ENCODE data around the gene SPEM3. TPM values are rescaled to one million over a fixed set of nuclear protein-coding genes. Genes with fewer than 3 reads are reported as not detected.

The SPEM3 gene
- total and polyA plus RNA-seq, 2 of the 13 experiments (the other 11 are each of a cell fraction or from before 2014, with no cell fraction given), result not detected

GRCh38 chr17:7403043-7403726 is 25.5 kb upstream of the SPEM3 start (continued):
- TF ChIP-seq SOX13 (IDR thresholded peaks at IDR 0.05) (no peak; the same call in 1 of the 2 replicates), SOX13 (CRISPR knock-in tag; conservative IDR thresholded peaks at IDR 0.05 in 1 of 2, IDR thresholded peaks at IDR 0.05 in 1 of 2) (0 out of 4 replicates have a peak, but pooled peaks of 1 of the 2 experiments have one; percentile 10), SP4 (CRISPR knock-in tag; IDR thresholded peaks at IDR 0.05) (0 out of 2 replicates have a peak, but pooled peaks have one; percentile 35), MLX (CRISPR knock-in tag; IDR thresholded peaks at IDR 0.05) (peak; percentile 24; the same call in 1 of the 2 replicates), ZMYM4 (CRISPR knock-in tag; IDR thresholded peaks at IDR 0.05) (peak; percentile 43; the same call in 1 of the 2 replicates), FOXA1 (IDR thresholded peaks at IDR 0.05) (no peak), FOXA1 (CRISPR knock-in tag; IDR thresholded peaks at IDR 0.05) (peak; percentile 36; the same call in 1 of the 2 replicates), TOE1 (CRISPR knock-in tag; IDR thresholded peaks at IDR 0.05) (no peak), ISL2 (CRISPR knock-in tag; IDR thresholded peaks at IDR 0.05) (no peak), HHEX (CRISPR knock-in tag; IDR thresholded peaks at IDR 0.05) (no peak), CREB3 (CRISPR knock-in tag; IDR thresholded peaks at IDR 0.05) (no peak), SRY (CRISPR knock-in tag; IDR thresholded peaks at IDR 0.05) (no peak), ZNF281 (CRISPR knock-in tag; IDR thresholded peaks at IDR 0.05; ENCODE audit: borderline replicate concordance) (peak; percentile 54; the same call in 1 of the 2 replicates), POLR2G (IDR thresholded peaks at IDR 0.05; ENCODE audit: low read depth, low read length) (peak; percentile 71; the same call in 1 of the 2 replicates), TGIF2 (CRISPR knock-in tag; IDR thresholded peaks at IDR 0.05) (0 out of 2 replicates have a peak, but pooled peaks have one; percentile 19), ZNF737 (CRISPR knock-in tag; IDR thresholded peaks at IDR 0.05; ENCODE audit: borderline replicate concordance) (0 out of 2 replicates have a peak, but pooled peaks have one; percentile 29), ZNF800 (CRISPR knock-in tag; IDR thresholded peaks at IDR 0.05) (no peak; the same call in none of the 2 replicates), RBM22 (optimal IDR thresholded peaks at IDR 0.05; ENCODE audit: low read length) (peak; percentile 28), ZBTB7A (CRISPR knock-in tag; IDR thresholded peaks at IDR 0.05) (peak; percentile 85; the same call in 1 of the 2 replicates), ZNF503 (CRISPR knock-in tag; IDR thresholded peaks at IDR 0.05) (no peak)

All from HepG2 (cell line).